ENCODE measurements around the gene SLC4A1.

GRCh38 chr17:44209786-44210341 lies 58.1 kb downstream of the SLC4A1 start:
- TF ChIP-seq POLR2A (IDR thresholded peaks at IDR 0.05): no peak
- TF ChIP-seq CTCF (IDR thresholded peaks at IDR 0.05): no peak

Measured in thyroid gland (tissue), 4 donors.